ENCODE measurements around the gene METTL26.

- TF ChIP-seq EZH2 (IDR thresholded peaks at IDR 0.05; ENCODE audit: insufficient read depth, poor library complexity, severe bottlenecking) (no peak), EZH2phosphoT487 (IDR thresholded peaks at IDR 0.05; ENCODE audit: insufficient read depth, low read depth) (no peak)
These were observed 8.5 kb downstream of the METTL26 start for GRCh38 chr16:627454-628239.

All from GM23248 (cell line).